GM10266 (cell line): ENCODE data around the gene HYOU1.

Source experiments
- DNase-seq: peaks from one replicate; pipeline ENCODE4 v3.0.0; 2012; ENCODE audit errors: extremely low spot score
- CTCF ChIP-seq: IDR thresholded peaks from 2 replicates; pipeline ENCODE4 v1.5.1; 2012; ENCODE audit warnings: mild to moderate bottlenecking, low read depth; ENCODE audit not compliant: control insufficient read depth, insufficient read depth; ENCODE audit errors: missing control alignments

The HYOU1 gene

GRCh38 chr11:119015054-119015611, 41.9 kb downstream of the HYOU1 start:
- DNase-seq, result no peak
- no peak for TF ChIP-seq CTCF

- DNase-seq, result no peak
- no peak for TF ChIP-seq CTCF
Measured at GRCh38 chr11:119014209-119014924, 42.6 kb downstream of the HYOU1 start.

GRCh38 chr11:119012629-119013170, 44.3 kb downstream of the HYOU1 start:
- DNase-seq, result no peak
- TF ChIP-seq CTCF, result no peak

- no peak for TF ChIP-seq CTCF
- DNase-seq, result no peak
Measured at GRCh38 chr11:119011476-119012053, 45.4 kb downstream of the HYOU1 start.

- no peak for DNase-seq
Measured at GRCh38 chr11:119006656-119007055, 50.3 kb downstream of the HYOU1 start.

GRCh38 chr11:119000906-119001305, 56.1 kb downstream of the HYOU1 start:
- TF ChIP-seq CTCF, result no peak

More at GRCh38 chr11:119006656-119007055, 50.3 kb downstream of the HYOU1 start:
- no peak for TF ChIP-seq CTCF

GRCh38 chr11:118998822-118999221, 58.2 kb downstream of the HYOU1 start:
- no peak for DNase-seq
- TF ChIP-seq CTCF, result no peak

More at GRCh38 chr11:119000906-119001305, 56.1 kb downstream of the HYOU1 start:
- no peak for DNase-seq
